Neutrophil (primary cell): Measurements from ENCODE around the gene TMEM114.

Experiments used
- H3K27ac ChIP-seq: fragments of 200-600 bp; sonication (generic); 2 replicates; pipeline ENCODE4 v1.5.1; 2016; ENCODE audit warnings: mild to moderate bottlenecking, moderate library complexity
- H3K27me3 ChIP-seq: fragments of 200-600 bp; sonication (generic); 2 replicates; pipeline ENCODE4 v1.6.0; 2016; ENCODE audit warnings: mild to moderate bottlenecking
- H3K36me3 ChIP-seq: fragments of 200-600 bp; sonication (generic); 2 replicates; pipeline ENCODE4 v1.5.1; 2017
- H3K4me1 ChIP-seq, 2 experiments: fragments of 200-600 bp in 1 of 2; sonication (generic) in 1 of 2; 1 replicate in 1 of 2; 2 replicates in 1 of 2; pipeline versions ENCODE4 v1.5.1 to v1.6.1; 2013 to 2016; ENCODE audit warnings: low read depth in 1 of 2, low read length in 1 of 2, mild to moderate bottlenecking in 1 of 2, moderate library complexity in 1 of 2; ENCODE audit not compliant: control insufficient read depth in 1 of 2, insufficient read depth in 1 of 2
- H3K4me3 ChIP-seq, 2 experiments: fragments of 200-600 bp in 1 of 2; sonication (generic) in 1 of 2; 1 replicate in 1 of 2; 2 replicates in 1 of 2; pipeline ENCODE4 v1.5.1; 2013 to 2016; ENCODE audit warnings: low read depth in 1 of 2, low read length in 1 of 2, mild to moderate bottlenecking in 1 of 2, moderate library complexity in 1 of 2
- H3K9me3 ChIP-seq: fragments of 200-600 bp; sonication (generic); 2 replicates; pipeline ENCODE4 v1.5.1; 2016
- TF ChIP-seq, protein P1 (sequence below): fragments of 200-600 bp; sonication (generic); IDR thresholded peaks from 2 replicates; pipeline ENCODE4 v1.5.1; 2016; ENCODE audit warnings: antibody characterized with exemption

TMEM114 gene

DNA sequence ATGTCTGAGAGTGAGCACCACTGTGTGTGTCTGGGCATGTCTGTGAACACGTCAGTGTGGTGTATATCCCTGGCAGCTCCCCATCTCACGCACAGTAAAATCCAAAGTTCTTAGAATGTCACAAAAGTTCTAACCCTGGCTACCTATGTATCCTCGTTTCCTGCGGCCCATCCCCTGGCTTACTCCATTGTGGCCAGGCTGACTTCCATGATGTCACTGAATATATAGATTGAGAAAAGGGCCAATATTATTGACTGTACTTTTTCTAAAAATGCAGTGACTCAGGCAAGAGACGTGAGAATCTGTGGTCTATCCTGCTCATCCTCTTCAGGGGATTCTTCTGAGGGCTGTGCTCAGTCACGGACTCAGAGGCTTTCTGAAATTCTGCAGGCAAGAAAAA lies 30.2 kb upstream of the TMEM114 start:
- Histone ChIP-seq H3K27ac (no peak overlapping the region), H3K36me3 (peaks cover 3% of the 10 kb centered on the region), H3K9me3 (no peaks in the 10 kb centered on the region), H3K4me1 (peaks cover 12 to 15% of the 10 kb centered on the region in 2 experiments), H3K27me3 (peaks cover 47% of the 10 kb centered on the region), H3K4me3 (no peak overlapping the region)
- TF ChIP-seq, protein P1, sequence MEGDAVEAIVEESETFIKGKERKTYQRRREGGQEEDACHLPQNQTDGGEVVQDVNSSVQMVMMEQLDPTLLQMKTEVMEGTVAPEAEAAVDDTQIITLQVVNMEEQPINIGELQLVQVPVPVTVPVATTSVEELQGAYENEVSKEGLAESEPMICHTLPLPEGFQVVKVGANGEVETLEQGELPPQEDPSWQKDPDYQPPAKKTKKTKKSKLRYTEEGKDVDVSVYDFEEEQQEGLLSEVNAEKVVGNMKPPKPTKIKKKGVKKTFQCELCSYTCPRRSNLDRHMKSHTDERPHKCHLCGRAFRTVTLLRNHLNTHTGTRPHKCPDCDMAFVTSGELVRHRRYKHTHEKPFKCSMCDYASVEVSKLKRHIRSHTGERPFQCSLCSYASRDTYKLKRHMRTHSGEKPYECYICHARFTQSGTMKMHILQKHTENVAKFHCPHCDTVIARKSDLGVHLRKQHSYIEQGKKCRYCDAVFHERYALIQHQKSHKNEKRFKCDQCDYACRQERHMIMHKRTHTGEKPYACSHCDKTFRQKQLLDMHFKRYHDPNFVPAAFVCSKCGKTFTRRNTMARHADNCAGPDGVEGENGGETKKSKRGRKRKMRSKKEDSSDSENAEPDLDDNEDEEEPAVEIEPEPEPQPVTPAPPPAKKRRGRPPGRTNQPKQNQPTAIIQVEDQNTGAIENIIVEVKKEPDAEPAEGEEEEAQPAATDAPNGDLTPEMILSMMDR = no peak

DNA sequence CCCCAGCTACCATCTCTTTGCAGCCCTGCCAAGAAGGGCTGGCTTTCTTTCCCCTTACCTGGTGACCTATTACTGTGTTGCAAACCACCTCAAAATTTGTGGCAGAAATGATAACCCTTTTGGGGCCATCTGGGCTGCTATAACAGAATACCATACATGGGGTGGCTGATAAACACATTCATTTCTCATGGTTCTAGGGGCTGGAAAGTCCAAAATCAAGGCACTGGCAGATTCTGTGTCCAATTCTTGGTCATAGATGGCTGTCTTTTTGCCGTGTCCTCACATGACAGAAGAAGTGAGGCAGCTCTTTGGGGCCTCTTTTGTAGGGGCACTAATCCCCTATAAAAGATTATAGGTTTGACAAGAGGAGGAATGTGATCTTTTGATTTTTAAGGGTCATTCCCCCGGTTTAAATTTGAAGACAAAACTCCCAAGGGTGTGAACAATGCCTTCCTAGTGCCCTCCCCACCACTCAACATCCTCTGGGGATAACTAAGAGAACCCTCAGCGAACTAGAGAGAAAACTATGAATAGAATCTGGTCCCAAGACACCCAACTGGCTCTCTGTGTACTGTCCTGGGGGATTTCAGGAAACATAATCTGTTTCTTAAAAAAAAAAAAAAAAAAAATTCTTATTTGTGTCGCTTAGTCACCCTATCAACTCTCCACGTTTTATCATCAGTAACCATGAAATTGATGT lies 29.5 kb upstream of the TMEM114 start:
- H3K27me3 ChIP-seq = peaks cover 54% of the 10 kb centered on the region
- H3K27ac ChIP-seq = no peak overlapping the region
- no peak overlapping the region for H3K4me3 ChIP-seq
- no peaks in the 10 kb centered on the region for H3K9me3 ChIP-seq
- H3K36me3 ChIP-seq = no peaks in the 10 kb centered on the region
- TF ChIP-seq, protein P1 = no peak
- peaks cover 12 to 15% of the 10 kb centered on the region in 2 experiments for H3K4me1 ChIP-seq

DNA sequence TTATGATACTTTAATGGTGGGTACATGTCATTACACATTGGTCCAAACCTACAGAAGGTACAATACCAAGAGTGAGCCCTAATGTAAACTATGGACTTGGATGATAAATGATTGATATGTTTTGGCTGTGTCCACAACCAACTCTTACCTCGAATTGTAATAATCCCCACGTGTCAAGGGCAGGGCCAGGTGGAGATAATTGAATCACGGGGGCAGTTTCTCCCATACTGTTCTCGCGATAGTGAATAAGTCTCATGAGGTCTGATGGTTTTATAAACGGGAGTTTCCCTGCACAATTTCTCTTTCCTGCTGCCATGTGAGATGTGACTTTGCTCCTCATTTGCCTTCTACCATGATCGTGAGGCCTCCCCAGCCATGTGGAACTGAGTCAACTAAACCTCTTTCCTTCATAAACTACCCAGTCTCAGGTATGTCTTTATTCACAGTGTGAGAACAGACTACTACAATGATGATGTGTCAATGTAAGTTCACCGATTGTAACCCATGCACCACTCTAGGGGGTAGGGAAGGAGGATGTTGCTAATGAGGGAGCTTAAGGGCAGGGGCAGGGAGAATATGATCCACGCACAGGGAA lies 24.2 kb upstream of the TMEM114 start:
- Histone ChIP-seq H3K36me3 (no peaks in the 10 kb centered on the region), H3K9me3 (no peaks in the 10 kb centered on the region), H3K27ac (no peak overlapping the region), H3K27me3 (peaks cover 82% of the 10 kb centered on the region), H3K4me1 (no peaks in the 10 kb centered on the region), H3K4me3 (no peak overlapping the region)
- TF ChIP-seq, protein P1 = no peak

DNA sequence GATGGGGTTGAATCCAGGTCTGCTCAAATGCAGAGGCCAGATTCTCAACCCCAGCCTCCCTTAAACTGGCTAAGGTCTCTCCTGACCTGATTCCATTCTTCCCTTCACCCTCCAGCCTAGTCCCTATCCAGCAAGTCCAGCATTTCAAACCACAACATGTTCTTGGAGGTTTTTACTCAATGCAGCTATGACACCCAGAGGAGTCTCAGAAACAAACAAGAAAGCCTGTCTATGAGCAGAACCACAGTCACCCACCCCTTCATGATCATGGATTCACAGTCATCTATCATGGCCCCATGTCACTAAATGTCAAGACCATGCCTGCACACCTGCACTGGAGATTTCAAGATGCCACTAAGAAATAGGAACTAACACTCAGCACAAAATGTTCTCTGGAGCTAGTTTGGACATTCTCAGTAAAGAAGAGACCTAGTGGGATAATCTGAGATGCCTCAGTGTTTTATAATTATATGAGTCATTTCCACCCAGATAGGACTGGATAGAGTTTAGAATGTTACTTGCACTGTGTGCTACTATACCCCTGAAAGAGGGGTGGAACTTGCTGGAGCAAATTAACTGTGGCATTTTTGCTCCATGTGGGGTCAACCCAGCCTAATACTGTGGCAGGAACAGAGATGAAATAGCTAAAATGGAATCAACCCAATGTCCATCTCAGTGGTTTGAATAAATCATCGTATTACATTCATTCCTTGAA lies 21.7 kb upstream of the TMEM114 start:
- Histone ChIP-seq H3K36me3 (no peaks in the 10 kb centered on the region), H3K9me3 (no peaks in the 10 kb centered on the region), H3K27me3 (peaks cover 76% of the 10 kb centered on the region), H3K27ac (no peak overlapping the region), H3K4me3 (no peak overlapping the region), H3K4me1 (no peaks in the 10 kb centered on the region)
- TF ChIP-seq, protein P1 = no peak

DNA sequence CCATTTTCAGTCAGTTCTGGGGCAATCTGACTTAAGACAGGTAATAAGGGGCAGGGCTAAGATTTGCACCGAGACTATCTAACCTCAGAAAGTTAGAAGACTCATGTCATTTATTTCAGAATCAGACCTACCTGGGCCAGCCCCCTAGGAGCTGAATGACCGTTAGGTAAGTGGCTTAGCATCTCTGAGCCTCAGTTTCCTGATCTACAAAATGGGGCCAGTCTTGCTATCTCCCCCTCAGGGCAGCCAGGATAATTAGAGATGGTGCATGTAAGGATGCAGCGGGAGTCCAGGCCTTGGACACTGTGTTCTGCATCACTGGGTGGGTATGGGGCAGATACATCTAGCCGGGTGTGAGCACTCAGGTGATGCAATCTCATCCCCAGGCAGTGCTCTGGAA lies 20.8 kb upstream of the TMEM114 start:
- no peaks in the 10 kb centered on the region for H3K36me3 ChIP-seq
- no peak overlapping the region for H3K4me3 ChIP-seq
- no peaks in the 10 kb centered on the region for H3K4me1 ChIP-seq
- TF ChIP-seq, protein P1 = no peak
- H3K27me3 ChIP-seq = peaks cover 77% of the 10 kb centered on the region
- H3K27ac ChIP-seq = no peak overlapping the region
- H3K9me3 ChIP-seq = no peaks in the 10 kb centered on the region
